BJ (cell line): Measurements from ENCODE around the gene GAK. TPM values are rescaled to one million over a fixed set of nuclear protein-coding genes. Genes with fewer than 3 reads are reported as not detected.

Source experiments
- CTCF ChIA-PET: fragments of 350-600 bp; formaldehyde crosslinking; extraction: SDS; loops from one replicate; lab custom pipeline; 2021; ENCODE audit warnings: antibody characterized with exemption, inconsistent platforms; lab: Yijun Ruan, JAX
- POLR2A ChIA-PET: fragments of 300-600 bp; sonication (Branson Sonifier 250); formaldehyde crosslinking; extraction: SDS; loops from one replicate; lab custom pipeline; 2021; ENCODE audit warnings: antibody characterized with exemption; lab: Charles Lee
- DNase-seq: peaks from one replicate; pipeline ENCODE4 v3.0.0-alpha.2; 2011; ENCODE audit warnings: low read depth
- H3K27me3 ChIP-seq: 2 replicates; pipeline ENCODE4 v1.6.0; 2011; ENCODE audit warnings: low read length; ENCODE audit not compliant: control insufficient read depth, insufficient read depth
- H3K36me3 ChIP-seq: 2 replicates; pipeline ENCODE4 v1.5.1; 2011; ENCODE audit warnings: low read length; ENCODE audit not compliant: control insufficient read depth, insufficient read depth
- H3K4me3 ChIP-seq: 2 replicates; pipeline ENCODE4 v1.5.1; 2011; ENCODE audit warnings: low read depth, mild to moderate bottlenecking, control low read depth, low read length
- CTCF ChIP-seq: IDR thresholded peaks from 2 replicates; pipeline ENCODE4 v1.5.1; 2011; ENCODE audit warnings: low read depth, mild to moderate bottlenecking, control low read depth, inconsistent platforms, low read length, moderate library complexity; ENCODE audit not compliant: insufficient read depth
- polyA plus RNA-seq: library from polyadenylated mRNA; depleted of rRNA; stranded (reverse); fragments of >200 nt; gene quantifications from 2 replicates; pipeline ENCODE4 v1.2.3, GENCODE V29; 2011

GAK gene
- polyA plus RNA-seq, 1 experiment = 26.3 TPM

GRCh38 chr4:900073-900472, 32.0 kb downstream of the GAK start:
- CTCF ChIA-PET = no interaction called here
- POLR2A ChIA-PET = no interaction called here
- H3K36me3 ChIP-seq = peaks cover 27% of the 10 kb centered on the region

GRCh38 chr4:899556-899906, 32.6 kb downstream of the GAK start:
- no peak for DNase-seq
- no peak overlapping the region for H3K4me3 ChIP-seq
- ChIA-PET POLR2A (no interaction called here), CTCF (no interaction called here)
- TF ChIP-seq CTCF = no peak
- H3K36me3 ChIP-seq = peaks cover 29% of the 10 kb centered on the region
- H3K27me3 ChIP-seq = no peaks in the 10 kb centered on the region

More at GRCh38 chr4:900073-900472, 32.0 kb downstream of the GAK start:
- DNase-seq = no peak
- Histone ChIP-seq H3K27me3 (no peaks in the 10 kb centered on the region), H3K4me3 (no peak overlapping the region)
- TF ChIP-seq CTCF = no peak

GRCh38 chr4:898869-899555, 33.1 kb downstream of the GAK start:
- no peaks in the 10 kb centered on the region for H3K27me3 ChIP-seq
- no peak for TF ChIP-seq CTCF
- no peak for DNase-seq
- H3K36me3 ChIP-seq = peaks cover 31% of the 10 kb centered on the region
- ChIA-PET POLR2A (no interaction called here), CTCF (no interaction called here)
- H3K4me3 ChIP-seq = no peak overlapping the region

GRCh38 chr4:898123-898522, 34.0 kb downstream of the GAK start:
- no peak for DNase-seq
- Histone ChIP-seq H3K27me3 (no peaks in the 10 kb centered on the region), H3K36me3 (peaks cover 33% of the 10 kb centered on the region), H3K4me3 (no peak overlapping the region)
- no peak for TF ChIP-seq CTCF
- CTCF ChIA-PET = no interaction called here
- POLR2A ChIA-PET = no interaction called here

- DNase-seq = no peak
- H3K36me3 ChIP-seq = peaks cover 38% of the 10 kb centered on the region
- POLR2A ChIA-PET = no interaction called here
- CTCF ChIA-PET = no interaction called here
- H3K4me3 ChIP-seq = no peak overlapping the region
- no peak for TF ChIP-seq CTCF
- no peaks in the 10 kb centered on the region for H3K27me3 ChIP-seq
Observed at GRCh38 chr4:896630-897029, 35.5 kb downstream of the GAK start.
